ENCODE data around the gene PNPLA6.

- no peak for TF ChIP-seq REST (IDR thresholded peaks at IDR 0.05; ENCODE audit: unreplicated experiment)
- no peak for TF ChIP-seq CTCF (conservative IDR thresholded peaks at IDR 0.05; ENCODE audit: low read depth in 2 of 2)
- no peak for TF ChIP-seq EZH2 (IDR thresholded peaks at IDR 0.05; ENCODE audit: low read depth, unreplicated experiment)
- TF ChIP-seq POLR2AphosphoS5 (IDR thresholded peaks at IDR 0.05; ENCODE audit: low read depth), result no peak
- no peak for TF ChIP-seq EZH2phosphoT487 (IDR thresholded peaks at IDR 0.05; ENCODE audit: unreplicated experiment)
- no peak for TF ChIP-seq CREB1 (CRISPR knock-in tag; IDR thresholded peaks at IDR 0.05; ENCODE audit: low read depth)
- no peak for TF ChIP-seq JUNB (IDR thresholded peaks at IDR 0.05; ENCODE audit: unreplicated experiment)
- no peak for TF ChIP-seq ZNF114 (CRISPR knock-in tag; IDR thresholded peaks at IDR 0.05)
- no peak for TF ChIP-seq ZNF331 (CRISPR knock-in tag; IDR thresholded peaks at IDR 0.05; ENCODE audit: low read depth)
These were observed 19.2 kb upstream of the PNPLA6 start for GRCh38 chr19:7516333-7516732.
